Subcutaneous abdominal adipose tissue (tissue), 5 donors: ENCODE measurements around the gene GRM8.

Source experiments
- H3K27ac ChIP-seq: one replicate; pipeline ENCODE4 v1.7.0; 2013; ENCODE audit warnings: low read depth, mild to moderate bottlenecking, inconsistent platforms, low read length, moderate library complexity
- H3K27me3 ChIP-seq, 5 donors: one replicate each; pipeline ENCODE4 v1.7.0; 2013; ENCODE audit warnings: low read length in 5 of 5, inconsistent platforms in 1 of 5; ENCODE audit not compliant: control insufficient read depth in 5 of 5, insufficient read depth in 4 of 5
- H3K36me3 ChIP-seq, 5 donors: one replicate each; pipeline ENCODE4 v1.7.0; 2013; ENCODE audit warnings: low read length in 5 of 5; ENCODE audit not compliant: control insufficient read depth in 5 of 5, insufficient read depth in 5 of 5
- H3K4me1 ChIP-seq, 5 donors: one replicate each; pipeline ENCODE4 v1.7.0; 2013; ENCODE audit warnings: low read length in 5 of 5, mild to moderate bottlenecking in 3 of 5, moderate library complexity in 1 of 5; ENCODE audit not compliant: control insufficient read depth in 5 of 5, insufficient read depth in 5 of 5
- H3K4me3 ChIP-seq, 5 donors: one replicate each; pipeline ENCODE4 v1.7.0; 2013; ENCODE audit warnings: low read length in 5 of 5, low read depth in 1 of 5
- H3K9ac ChIP-seq, 5 donors: one replicate each; pipeline ENCODE4 v1.7.0; 2013; ENCODE audit warnings: low read length in 5 of 5, mild to moderate bottlenecking in 4 of 5, moderate library complexity in 3 of 5
- H3K9me3 ChIP-seq, 5 donors: one replicate each; pipeline ENCODE4 v1.7.0; 2013; ENCODE audit warnings: low read length in 5 of 5; ENCODE audit not compliant: control insufficient read depth in 5 of 5
- donor health status: healthy.
- donor health status: healthy.
- donor health status: healthy.
- donor health status: healthy.
- donor health status: healthy.

GRM8 gene

GRCh38 chr7:127000725-127001124 lies 252.0 kb downstream of the GRM8 start:
- Histone ChIP-seq H3K4me1 (no peaks in the 10 kb centered on the region), H3K36me3 (no peaks in the 10 kb centered on the region), H3K9ac (no peak overlapping the region), H3K9me3 (no peaks in the 10 kb centered on the region), H3K4me3 (no peak overlapping the region), H3K27ac (no peak overlapping the region), H3K27me3 (no peaks in the 10 kb centered on the region)

DNA sequence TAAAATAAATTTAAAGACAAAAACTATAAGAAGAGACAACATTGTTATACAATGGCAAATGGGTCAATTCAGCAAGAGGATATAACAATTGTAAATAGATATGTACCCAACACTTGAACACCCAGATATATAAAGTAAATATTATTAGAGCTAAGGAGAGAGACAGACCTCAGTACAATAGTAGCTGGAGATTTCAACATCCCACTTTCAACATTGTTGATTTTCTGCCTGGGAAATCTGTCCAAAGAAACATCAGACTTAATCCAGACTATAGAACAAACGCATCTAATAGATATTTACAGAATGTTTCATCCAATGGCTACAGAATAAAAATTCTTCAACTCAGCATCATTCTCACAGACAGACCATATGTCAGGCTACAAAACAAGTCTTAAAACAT lies 256.1 kb downstream of the GRM8 start:
- Histone ChIP-seq H3K9me3 (peaks cover 0 to 5% (median 0%) of the 10 kb centered on the region in 5 donors), H3K9ac (no peak overlapping the region), H3K27me3 (peaks cover 0 to 2% (median 0%) of the 10 kb centered on the region in 5 donors), H3K27ac (no peak overlapping the region), H3K36me3 (no peaks in the 10 kb centered on the region), H3K4me3 (no peak overlapping the region), H3K4me1 (no peaks in the 10 kb centered on the region)

- no peaks in the 10 kb centered on the region for H3K36me3 ChIP-seq
- H3K27me3 ChIP-seq: peaks cover 0 to 2% (median 0%) of the 10 kb centered on the region in 5 donors
- H3K27ac ChIP-seq: no peak overlapping the region
- H3K4me3 ChIP-seq: no peak overlapping the region
- no peak overlapping the region for H3K9ac ChIP-seq
- no peaks in the 10 kb centered on the region for H3K4me1 ChIP-seq
- H3K9me3 ChIP-seq: peaks cover 0 to 5% (median 3%) of the 10 kb centered on the region in 5 donors
These were observed 259.0 kb downstream of the GRM8 start for GRCh38 chr7:126993626-126994213.

- Histone ChIP-seq H3K27ac (no peak overlapping the region), H3K4me3 (no peak overlapping the region), H3K9ac (no peak overlapping the region), H3K36me3 (no peaks in the 10 kb centered on the region), H3K27me3 (no peaks in the 10 kb centered on the region), H3K4me1 (no peaks in the 10 kb centered on the region), H3K9me3 (peaks cover 0 to 5% (median 0%) of the 10 kb centered on the region in 5 donors)
These were observed 264.7 kb downstream of the GRM8 start for GRCh38 chr7:126988022-126988421.

DNA sequence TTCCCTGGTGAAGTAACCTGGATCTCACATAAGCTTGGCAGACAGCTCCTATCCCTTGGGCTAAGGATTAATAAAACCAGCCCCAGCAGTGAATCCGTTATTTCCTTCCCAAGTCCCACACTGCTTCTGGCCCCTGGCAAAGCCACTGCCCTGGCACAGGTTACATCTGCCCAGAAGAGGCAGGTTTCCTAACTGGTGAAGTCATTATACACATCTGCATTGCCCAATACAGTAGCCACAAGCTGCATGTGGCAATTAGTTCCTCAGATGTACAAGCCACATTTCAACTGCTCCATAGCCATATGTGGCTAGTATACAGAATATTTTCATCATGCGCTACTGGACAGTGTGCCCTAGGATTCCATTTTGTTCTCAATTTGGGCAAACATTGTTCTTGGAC lies 273.0 kb downstream of the GRM8 start:
- Histone ChIP-seq H3K27ac (no peak overlapping the region), H3K36me3 (no peaks in the 10 kb centered on the region), H3K9ac (no peak overlapping the region), H3K4me1 (no peaks in the 10 kb centered on the region), H3K27me3 (peaks cover 0 to 4% (median 0%) of the 10 kb centered on the region in 5 donors), H3K9me3 (no peaks in the 10 kb centered on the region), H3K4me3 (no peak overlapping the region)

DNA sequence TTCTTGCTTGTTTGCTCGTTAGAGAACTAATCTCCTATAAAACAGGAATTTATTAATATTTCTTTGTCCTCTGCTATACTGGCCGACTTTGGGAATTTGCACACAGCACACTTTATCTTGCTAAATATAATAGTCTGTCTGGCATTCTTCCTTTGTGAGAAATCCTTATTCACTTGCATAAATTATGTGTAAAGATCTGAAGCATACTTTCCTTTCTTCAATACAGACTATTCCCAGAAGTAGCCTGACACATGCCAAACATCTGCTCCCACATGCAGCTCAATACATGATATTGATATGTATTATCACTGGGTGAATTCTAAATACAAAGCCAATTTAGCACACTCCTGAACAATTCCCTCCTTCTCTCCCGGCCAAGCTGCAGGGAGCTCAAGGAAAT lies 273.9 kb downstream of the GRM8 start:
- Histone ChIP-seq H3K4me1 (no peaks in the 10 kb centered on the region), H3K9me3 (no peaks in the 10 kb centered on the region), H3K27me3 (peaks cover 0 to 4% (median 0%) of the 10 kb centered on the region in 5 donors), H3K9ac (no peak overlapping the region), H3K4me3 (no peak overlapping the region), H3K27ac (no peak overlapping the region), H3K36me3 (no peaks in the 10 kb centered on the region)

DNA sequence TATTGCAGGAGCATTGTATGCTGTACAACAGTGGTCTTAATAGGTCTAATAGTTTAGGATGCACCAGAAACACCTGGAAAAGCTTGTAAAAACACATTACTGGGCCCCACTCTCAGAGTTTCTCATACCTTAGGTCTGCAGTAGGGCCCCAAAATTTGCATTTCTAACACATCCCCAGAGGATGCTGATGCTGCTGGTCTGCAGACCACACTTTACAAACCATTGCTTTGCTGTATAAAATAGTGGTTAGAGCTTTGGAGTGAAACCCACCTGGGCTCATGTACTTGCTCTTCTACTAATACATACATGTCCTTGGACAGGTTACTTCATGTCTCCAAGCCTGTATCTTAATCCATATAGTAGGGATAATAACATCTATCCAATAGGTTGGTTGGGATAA lies 279.7 kb downstream of the GRM8 start:
- H3K36me3 ChIP-seq: no peaks in the 10 kb centered on the region
- H3K4me1 ChIP-seq: no peaks in the 10 kb centered on the region
- H3K9ac ChIP-seq: no peak overlapping the region
- H3K27me3 ChIP-seq: no peaks in the 10 kb centered on the region
- H3K9me3 ChIP-seq: no peaks in the 10 kb centered on the region
- no peak overlapping the region for H3K4me3 ChIP-seq
- no peak overlapping the region for H3K27ac ChIP-seq

- Histone ChIP-seq H3K27ac (no peak overlapping the region), H3K9ac (no peak overlapping the region), H3K4me3 (no peak overlapping the region), H3K27me3 (no peaks in the 10 kb centered on the region), H3K4me1 (no peaks in the 10 kb centered on the region), H3K36me3 (no peaks in the 10 kb centered on the region), H3K9me3 (no peaks in the 10 kb centered on the region)
These were observed 280.2 kb downstream of the GRM8 start for GRCh38 chr7:126972571-126972970.

GRCh38 chr7:126959649-126960048 lies 293.1 kb downstream of the GRM8 start:
- Histone ChIP-seq H3K4me1 (no peaks in the 10 kb centered on the region), H3K9ac (no peak overlapping the region), H3K9me3 (peaks cover 0 to 7% (median 0%) of the 10 kb centered on the region in 5 donors), H3K27ac (no peak overlapping the region), H3K4me3 (no peak overlapping the region), H3K27me3 (no peaks in the 10 kb centered on the region), H3K36me3 (no peaks in the 10 kb centered on the region)

DNA sequence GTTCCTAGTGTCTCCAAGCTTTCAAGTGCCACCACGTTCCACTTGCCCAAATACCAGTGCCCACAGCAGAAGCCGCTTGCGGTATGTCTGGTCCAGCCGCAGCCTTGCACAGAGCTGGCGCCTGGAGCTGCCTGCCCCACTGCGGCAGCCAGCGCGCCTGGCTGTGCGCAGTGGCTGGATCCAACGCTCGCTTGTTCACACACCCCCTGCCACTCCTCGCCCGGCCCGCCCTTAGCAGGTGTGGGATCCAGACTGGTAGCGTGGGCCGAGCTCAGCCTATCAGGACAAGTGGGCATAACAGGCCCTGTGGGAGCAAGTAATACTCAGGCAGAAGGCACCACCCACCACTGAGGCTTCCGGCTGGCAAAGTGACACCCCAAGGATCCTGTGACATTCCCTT lies 294.4 kb downstream of the GRM8 start:
- H3K4me1 ChIP-seq: no peaks in the 10 kb centered on the region
- no peaks in the 10 kb centered on the region for H3K27me3 ChIP-seq
- no peak overlapping the region for H3K4me3 ChIP-seq
- H3K27ac ChIP-seq: no peak overlapping the region
- no peak overlapping the region for H3K9ac ChIP-seq
- no peaks in the 10 kb centered on the region for H3K36me3 ChIP-seq
- peaks cover 0 to 7% (median 0%) of the 10 kb centered on the region in 5 donors for H3K9me3 ChIP-seq
